ENCODE measurements around the gene TRPM3. TPM values are rescaled to one million over a fixed set of nuclear protein-coding genes. Genes with fewer than 3 reads are reported as not detected.
"Not testable (repeated sequence)": the region's sequence is repeated elsewhere in the genome, so short reads cannot be mapped to it uniquely, and the experiment has no call there.

Gene TRPM3
- total RNA-seq, 1 donor from 2014 or later, result not detected

GRCh38 chr9:70981312-70981711 is 140.1 kb downstream of the TRPM3 start:
- no peak overlapping the region for H3K27ac Mint-ChIP-seq
- intact Hi-C loops (cut with micrococcal nuclease), result no loop called here
- no peaks in the 10 kb centered on the region for H3K36me3 Mint-ChIP-seq (ENCODE audit: low read depth)
- H3K4me3 Mint-ChIP-seq (ENCODE audit: low read depth), result no peak overlapping the region
- no peaks in the 10 kb centered on the region for H3K27me3 Mint-ChIP-seq (ENCODE audit: low read depth)
- peaks cover 11% of the 10 kb centered on the region for H3K9me3 Mint-ChIP-seq
- H3K4me1 Mint-ChIP-seq (ENCODE audit: low read depth), result no peaks in the 10 kb centered on the region
- DNase-seq (ENCODE audit: low spot score), result no peak

- H3K27ac Mint-ChIP-seq, result no peak overlapping the region
- no peaks in the 10 kb centered on the region for H3K4me1 Mint-ChIP-seq (ENCODE audit: low read depth)
- H3K4me3 Mint-ChIP-seq (ENCODE audit: low read depth), result no peak overlapping the region
- peaks cover 11% of the 10 kb centered on the region for H3K9me3 Mint-ChIP-seq
- H3K36me3 Mint-ChIP-seq (ENCODE audit: low read depth), result no peaks in the 10 kb centered on the region
- H3K27me3 Mint-ChIP-seq (ENCODE audit: low read depth), result no peaks in the 10 kb centered on the region
- DNase-seq (ENCODE audit: low spot score), result no peak
- intact Hi-C loops (cut with micrococcal nuclease), result no loop called here
These were observed 141.5 kb downstream of the TRPM3 start for GRCh38 chr9:70979966-70980365.

- DNase-seq (ENCODE audit: low spot score), result no peak
- Mint-ChIP-seq H3K9me3 (peaks cover 2% of the 10 kb centered on the region), H3K27me3 (ENCODE audit: low read depth) (no peaks in the 10 kb centered on the region), H3K4me3 (ENCODE audit: low read depth) (no peak overlapping the region), H3K27ac (no peak overlapping the region), H3K36me3 (ENCODE audit: low read depth) (no peaks in the 10 kb centered on the region), H3K4me1 (ENCODE audit: low read depth) (no peaks in the 10 kb centered on the region)
- intact Hi-C loops (cut with micrococcal nuclease), result no loop called here
These were observed 143.3 kb downstream of the TRPM3 start for GRCh38 chr9:70978085-70978484.

GRCh38 chr9:70975821-70976220 is 145.6 kb downstream of the TRPM3 start:
- H3K27ac Mint-ChIP-seq, result no peak overlapping the region
- no peaks in the 10 kb centered on the region for H3K4me1 Mint-ChIP-seq (ENCODE audit: low read depth)
- H3K27me3 Mint-ChIP-seq (ENCODE audit: low read depth), result no peaks in the 10 kb centered on the region
- intact Hi-C loops (cut with micrococcal nuclease), result no loop called here
- H3K9me3 Mint-ChIP-seq, result no peaks in the 10 kb centered on the region
- no peak overlapping the region for H3K4me3 Mint-ChIP-seq (ENCODE audit: low read depth)
- no peaks in the 10 kb centered on the region for H3K36me3 Mint-ChIP-seq (ENCODE audit: low read depth)
- DNase-seq (ENCODE audit: low spot score), result no peak

- Mint-ChIP-seq H3K27me3 (ENCODE audit: low read depth) (no peaks in the 10 kb centered on the region), H3K27ac (no peak overlapping the region), H3K36me3 (ENCODE audit: low read depth) (no peaks in the 10 kb centered on the region), H3K4me1 (ENCODE audit: low read depth) (no peaks in the 10 kb centered on the region), H3K9me3 (no peaks in the 10 kb centered on the region), H3K4me3 (ENCODE audit: low read depth) (no peak overlapping the region)
- intact Hi-C loops (cut with micrococcal nuclease), result no loop called here
- no peak for DNase-seq (ENCODE audit: low spot score)
These were observed 149.7 kb downstream of the TRPM3 start for GRCh38 chr9:70971723-70972122.

- H3K9me3 Mint-ChIP-seq; DNase-seq (ENCODE audit: low spot score); H3K36me3 Mint-ChIP-seq (ENCODE audit: low read depth); H3K27ac Mint-ChIP-seq; H3K27me3 Mint-ChIP-seq (ENCODE audit: low read depth); H3K4me1 Mint-ChIP-seq (ENCODE audit: low read depth); intact Hi-C loops (cut with micrococcal nuclease); H3K4me3 Mint-ChIP-seq (ENCODE audit: low read depth): not testable (repeated sequence)
These were observed 155.0 kb downstream of the TRPM3 start for GRCh38 chr9:70966380-70966779.

- intact Hi-C loops (cut with micrococcal nuclease), result no loop called here
- Mint-ChIP-seq H3K27me3 (ENCODE audit: low read depth) (no peaks in the 10 kb centered on the region), H3K4me1 (ENCODE audit: low read depth) (no peaks in the 10 kb centered on the region), H3K4me3 (ENCODE audit: low read depth) (no peak overlapping the region), H3K9me3 (no peaks in the 10 kb centered on the region), H3K36me3 (ENCODE audit: low read depth) (no peaks in the 10 kb centered on the region), H3K27ac (no peak overlapping the region)
- no peak for DNase-seq (ENCODE audit: low spot score)
These were observed 156.6 kb downstream of the TRPM3 start for GRCh38 chr9:70964861-70965260.

GRCh38 chr9:70963554-70963953 is 157.9 kb downstream of the TRPM3 start:
- intact Hi-C loops (cut with micrococcal nuclease), result no loop called here
- Mint-ChIP-seq H3K4me3 (ENCODE audit: low read depth) (no peak overlapping the region), H3K27me3 (ENCODE audit: low read depth) (no peaks in the 10 kb centered on the region), H3K4me1 (ENCODE audit: low read depth) (no peaks in the 10 kb centered on the region), H3K9me3 (no peaks in the 10 kb centered on the region), H3K36me3 (ENCODE audit: low read depth) (no peaks in the 10 kb centered on the region), H3K27ac (no peak overlapping the region)
- DNase-seq (ENCODE audit: low spot score), result no peak

- no peaks in the 10 kb centered on the region for H3K27me3 Mint-ChIP-seq (ENCODE audit: low read depth)
- DNase-seq (ENCODE audit: low spot score), result no peak
- intact Hi-C loops (cut with micrococcal nuclease), result no loop called here
- H3K4me3 Mint-ChIP-seq (ENCODE audit: low read depth), result no peak overlapping the region
- H3K9me3 Mint-ChIP-seq, result no peaks in the 10 kb centered on the region
- H3K36me3 Mint-ChIP-seq (ENCODE audit: low read depth), result no peaks in the 10 kb centered on the region
- H3K27ac Mint-ChIP-seq, result no peak overlapping the region
- no peaks in the 10 kb centered on the region for H3K4me1 Mint-ChIP-seq (ENCODE audit: low read depth)
These were observed 158.5 kb downstream of the TRPM3 start for GRCh38 chr9:70962761-70963440.

- DNase-seq (ENCODE audit: low spot score), result no peak
- H3K27ac Mint-ChIP-seq, result no peak overlapping the region
- H3K4me1 Mint-ChIP-seq (ENCODE audit: low read depth), result no peaks in the 10 kb centered on the region
- H3K4me3 Mint-ChIP-seq (ENCODE audit: low read depth), result no peak overlapping the region
- H3K36me3 Mint-ChIP-seq (ENCODE audit: low read depth), result no peaks in the 10 kb centered on the region
- intact Hi-C loops (cut with micrococcal nuclease), result no loop called here
- no peaks in the 10 kb centered on the region for H3K27me3 Mint-ChIP-seq (ENCODE audit: low read depth)
- no peaks in the 10 kb centered on the region for H3K9me3 Mint-ChIP-seq
These were observed 162.1 kb downstream of the TRPM3 start for GRCh38 chr9:70959366-70959765.

- H3K36me3 Mint-ChIP-seq (ENCODE audit: low read depth), result no peaks in the 10 kb centered on the region
- no peaks in the 10 kb centered on the region for H3K4me1 Mint-ChIP-seq (ENCODE audit: low read depth)
- no peak for DNase-seq (ENCODE audit: low spot score)
These were observed 166.8 kb downstream of the TRPM3 start for GRCh38 chr9:70954596-70955143.

GRCh38 chr9:70954126-70954525 is 167.3 kb downstream of the TRPM3 start:
- Mint-ChIP-seq H3K27me3 (ENCODE audit: low read depth) (peaks cover 3% of the 10 kb centered on the region), H3K36me3 (ENCODE audit: low read depth) (no peaks in the 10 kb centered on the region), H3K4me3 (ENCODE audit: low read depth) (no peak overlapping the region), H3K4me1 (ENCODE audit: low read depth) (no peaks in the 10 kb centered on the region), H3K27ac (no peak overlapping the region), H3K9me3 (no peaks in the 10 kb centered on the region)
- intact Hi-C loops (cut with micrococcal nuclease), result no loop called here
- no peak for DNase-seq (ENCODE audit: low spot score)

More at GRCh38 chr9:70954596-70955143, 166.8 kb downstream of the TRPM3 start:
- peaks cover 3% of the 10 kb centered on the region for H3K27me3 Mint-ChIP-seq (ENCODE audit: low read depth)
- H3K9me3 Mint-ChIP-seq, result no peaks in the 10 kb centered on the region
- H3K27ac Mint-ChIP-seq, result no peak overlapping the region
- no peak overlapping the region for H3K4me3 Mint-ChIP-seq (ENCODE audit: low read depth)
- intact Hi-C loops (cut with micrococcal nuclease), result no loop called here

- peaks cover 3% of the 10 kb centered on the region for H3K27me3 Mint-ChIP-seq (ENCODE audit: low read depth)
- H3K4me3 Mint-ChIP-seq (ENCODE audit: low read depth), result no peak overlapping the region
- no peak for DNase-seq (ENCODE audit: low spot score)
- no peaks in the 10 kb centered on the region for H3K36me3 Mint-ChIP-seq (ENCODE audit: low read depth)
- intact Hi-C loops (cut with micrococcal nuclease), result no loop called here
- H3K9me3 Mint-ChIP-seq, result no peaks in the 10 kb centered on the region
- H3K27ac Mint-ChIP-seq, result no peak overlapping the region
- H3K4me1 Mint-ChIP-seq (ENCODE audit: low read depth), result no peaks in the 10 kb centered on the region
These were observed 169.4 kb downstream of the TRPM3 start for GRCh38 chr9:70951749-70952727.

All from activated T-helper 2 cell treated with anti-CD3 and anti-CD28 coated beads, Interferon-gamma antibody, Interleukin-2, Interleukin-4, amounts not matched to agents 10 μg/mL and 5 μg/mL and 100 μg/mL, durations not matched to agents 14 hours and 24 hours and 36 hours (primary cell).